VCaP (cell line): ENCODE results near the gene B3GALT6.
A peak's percentile ranks its signal among the peaks of the same experiment; 100 is the strongest.

Source experiments
- H3K27ac ChIP-seq: fragments of 450-650 bp; 2 replicates; pipeline ENCODE4 v1.5.1; 2017
- CTCF ChIP-seq: fragments of 450-650 bp; conservative IDR thresholded peaks from 2 replicates; pipeline ENCODE4 v1.5.1; 2017; ENCODE audit warnings: mild to moderate bottlenecking, moderate library complexity

B3GALT6 gene

GRCh38 chr1:1198423-1199140 is 33.5 kb upstream of the B3GALT6 start:
- no peak overlapping the region for H3K27ac ChIP-seq
- TF ChIP-seq CTCF, result no peak

GRCh38 chr1:1199141-1199960 is 32.7 kb upstream of the B3GALT6 start:
- H3K27ac ChIP-seq, result no peak overlapping the region
- no peak for TF ChIP-seq CTCF

DNA sequence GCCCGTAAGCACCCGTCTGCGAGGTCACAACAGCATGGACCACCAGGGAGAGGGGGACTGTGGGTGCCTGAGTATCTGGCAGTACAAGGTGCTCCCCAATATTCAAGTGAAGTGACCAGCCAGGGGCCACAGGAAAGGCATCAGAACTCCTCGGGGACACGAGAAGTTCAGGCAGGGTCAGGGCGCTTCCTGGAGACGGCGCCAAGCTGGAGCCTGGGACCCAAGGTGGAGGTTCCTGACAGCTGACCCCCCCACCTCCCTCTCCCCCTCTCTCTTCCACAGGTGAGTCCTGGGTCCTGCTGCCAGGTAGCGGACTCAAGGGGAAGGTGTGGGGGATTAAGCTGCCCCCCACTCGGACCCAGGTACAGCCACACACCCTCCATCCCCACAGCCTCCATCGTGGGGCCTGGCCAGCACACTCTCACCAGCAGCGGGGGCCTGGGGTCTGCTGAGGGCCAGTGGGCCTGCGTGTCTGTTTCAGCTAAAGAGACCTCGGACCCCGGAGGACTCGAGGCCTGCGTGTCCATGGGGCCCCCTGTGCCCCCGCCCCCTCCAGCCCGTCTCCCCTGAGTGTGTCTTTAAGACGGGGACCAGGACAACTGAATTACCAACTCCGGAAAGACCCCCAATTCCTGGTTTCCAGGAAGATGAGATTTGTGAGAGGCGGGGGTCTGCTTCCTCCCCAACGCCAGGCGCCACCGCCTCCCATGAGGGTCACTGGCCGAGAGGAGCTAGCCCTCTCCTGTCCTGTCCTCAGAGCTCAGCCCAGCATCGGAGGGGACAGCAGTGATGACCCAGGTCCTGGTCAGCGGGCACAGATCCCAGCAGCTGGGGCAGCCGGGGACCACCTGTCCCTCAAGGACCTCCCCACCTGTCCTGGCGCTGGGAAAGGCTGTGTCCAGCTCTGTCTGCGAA is 31.8 kb upstream of the B3GALT6 start:
- no peak overlapping the region for H3K27ac ChIP-seq
- no peak for TF ChIP-seq CTCF

DNA sequence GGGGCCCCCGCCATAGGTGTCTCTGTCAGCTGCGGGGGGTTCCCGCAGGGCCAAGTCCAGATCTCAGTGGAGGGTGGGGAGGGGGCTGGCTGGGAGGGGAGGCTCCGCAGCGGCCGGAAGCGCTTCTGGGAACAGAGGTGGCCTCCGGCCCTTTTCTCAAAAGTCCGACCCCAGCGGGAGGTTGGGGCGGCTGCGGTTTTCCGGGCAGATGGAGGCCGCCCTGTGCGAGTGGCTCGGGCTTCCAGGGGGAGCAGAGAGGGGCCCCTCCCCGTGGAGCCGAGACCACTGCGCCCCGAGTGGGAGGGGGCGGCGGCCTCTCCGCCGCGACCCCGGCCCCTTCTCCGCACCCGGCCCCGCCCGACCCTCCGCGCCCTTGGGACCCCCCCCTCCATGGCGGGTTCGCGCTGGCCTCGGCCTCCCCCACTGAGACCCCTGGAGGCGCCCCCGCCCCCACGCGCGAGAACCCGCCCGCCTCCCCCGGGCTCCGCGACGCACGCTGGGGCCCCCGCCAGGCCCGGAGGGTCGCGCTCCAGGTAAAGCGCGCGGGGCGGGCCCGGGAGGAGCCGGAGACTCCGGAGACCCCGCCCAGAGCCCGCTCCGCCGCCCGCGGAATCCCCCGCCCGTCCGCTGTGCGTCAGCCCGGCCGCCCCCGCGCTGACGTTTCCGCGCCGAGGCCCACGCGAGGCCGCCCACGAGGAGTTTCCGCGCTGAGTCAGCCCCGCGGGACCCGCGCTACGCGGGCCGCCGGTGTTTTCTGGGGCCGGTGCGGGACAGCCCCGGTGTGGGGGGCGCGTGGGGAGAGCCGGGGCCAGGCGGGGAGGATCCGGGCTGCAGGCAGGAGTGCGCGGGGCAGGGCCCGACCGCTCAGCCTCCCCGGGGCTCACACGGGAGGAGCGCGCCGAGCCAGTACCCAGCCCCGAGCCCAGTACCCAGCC is 30.9 kb upstream of the B3GALT6 start:
- no peak for TF ChIP-seq CTCF
- H3K27ac ChIP-seq, result peak overlapping the region; percentile 44; the same call in 1 of the 2 replicates

DNA sequence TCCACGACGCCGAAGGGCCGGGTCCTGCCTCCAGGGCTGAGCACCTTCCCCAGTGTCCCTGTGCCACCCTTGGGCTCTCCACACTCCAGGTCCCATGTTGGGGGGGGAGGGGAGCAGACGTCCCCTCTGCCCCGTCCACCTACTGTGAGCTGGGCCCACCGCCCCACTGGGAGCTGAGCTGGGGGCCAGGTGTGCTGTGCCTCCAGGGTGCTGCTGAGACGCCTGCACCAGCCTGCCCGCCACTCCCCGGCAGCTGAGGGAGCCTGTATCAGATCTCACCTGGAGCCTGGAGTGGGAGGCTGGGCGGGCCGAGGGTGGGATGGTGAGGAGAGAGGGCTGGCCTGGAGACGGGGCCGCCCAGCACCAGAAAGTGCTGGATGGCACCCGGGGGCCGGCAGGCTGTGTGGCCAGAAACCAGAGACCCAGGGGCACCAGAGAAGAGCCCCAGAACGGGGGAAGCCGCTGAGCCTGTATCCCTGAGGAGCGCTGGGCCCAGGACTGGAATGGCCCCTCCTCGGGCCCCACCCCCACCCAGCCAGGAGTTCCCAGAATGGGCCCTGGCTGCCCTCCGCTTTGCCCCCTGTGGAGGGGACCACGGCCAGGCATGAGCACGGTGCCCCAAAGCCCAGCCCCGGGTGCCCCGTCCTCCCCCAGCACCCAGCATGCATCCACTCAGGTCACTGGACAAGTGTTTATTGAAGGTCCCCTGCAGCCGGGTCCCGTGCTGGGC is 29.0 kb upstream of the B3GALT6 start:
- TF ChIP-seq CTCF, result no peak
- H3K27ac ChIP-seq, result no peak overlapping the region
